Osteoblast (primary cell): ENCODE results near the gene TRIM71. TPM values are rescaled to one million over a fixed set of nuclear protein-coding genes. Genes with fewer than 3 reads are reported as not detected.
"Not testable (repeated sequence)": the region's sequence is repeated elsewhere in the genome, so short reads cannot be mapped to it uniquely, and the experiment has no call there.

Experiments
- DNase-seq: peaks from one replicate; pipeline ENCODE4 v3.0.0; 2011; ENCODE audit warnings: low spot score, mixed read lengths; ENCODE audit not compliant: insufficient read length; ENCODE audit errors: missing footprints
- H2AFZ ChIP-seq: 2 replicates; pipeline ENCODE4 v1.6.0; 2011; ENCODE audit warnings: mild to moderate bottlenecking, low read length
- H3K27ac ChIP-seq: 2 replicates; pipeline ENCODE4 v1.5.1; 2011; ENCODE audit warnings: mild to moderate bottlenecking, low read depth, low read length, moderate library complexity
- H3K27me3 ChIP-seq: 2 replicates; pipeline ENCODE4 v1.6.0; 2012; ENCODE audit warnings: mild to moderate bottlenecking, control low read depth, inconsistent platforms, low read length, moderate library complexity; ENCODE audit not compliant: insufficient read depth
- H3K36me3 ChIP-seq: 2 replicates; pipeline ENCODE4 v1.5.1; 2011; ENCODE audit warnings: mild to moderate bottlenecking, low read length, control low read depth, moderate library complexity; ENCODE audit not compliant: insufficient read depth
- H3K4me1 ChIP-seq: 2 replicates; pipeline ENCODE4 v1.5.1; 2011; ENCODE audit warnings: mild to moderate bottlenecking, low read length, control low read depth, moderate library complexity; ENCODE audit not compliant: insufficient read depth
- H3K4me2 ChIP-seq: 2 replicates; pipeline ENCODE4 v1.6.0; 2011; ENCODE audit warnings: mild to moderate bottlenecking, low read length; ENCODE audit not compliant: insufficient read depth
- H3K4me3 ChIP-seq: fragments of 200-600 bp; sonication (generic); 3 replicates; pipeline ENCODE4 v1.5.1; 2012; ENCODE audit warnings: mild to moderate bottlenecking, low read length, inconsistent platforms; ENCODE audit not compliant: insufficient read depth
- H3K79me2 ChIP-seq: 2 replicates; pipeline ENCODE4 v1.6.0; 2012; ENCODE audit warnings: mild to moderate bottlenecking, low read length, control low read depth, inconsistent platforms; ENCODE audit not compliant: insufficient read depth
- H3K9me3 ChIP-seq: 2 replicates; pipeline ENCODE4 v1.5.1; 2011; ENCODE audit warnings: low read depth, low read length, control low read depth
- H4K20me1 ChIP-seq: 2 replicates; pipeline ENCODE4 v1.6.0; 2012; ENCODE audit warnings: mild to moderate bottlenecking, low read length, control low read depth; ENCODE audit not compliant: insufficient read depth
- total RNA-seq: library from RNA; depleted of rRNA; stranded (reverse); fragments of >200 nt; gene quantifications from 2 replicates; pipeline ENCODE4 v1.2.3, GENCODE V29; 2012
- TF ChIP-seq, protein P1 (sequence below): IDR thresholded peaks from 2 replicates; pipeline ENCODE4 v1.5.1; 2011; ENCODE audit warnings: mild to moderate bottlenecking, low read depth, low read length, moderate library complexity; ENCODE audit errors: extremely low read depth

The TRIM71 gene
- total RNA-seq, 1 donor: not detected

GRCh38 chr3:32794487-32795308 is 23.1 kb upstream of the TRIM71 start:
- Histone ChIP-seq H4K20me1 (no peaks in the 10 kb centered on the region), H3K4me2 (no peak overlapping the region), H2AFZ (no peak overlapping the region), H3K4me1 (no peaks in the 10 kb centered on the region), H3K27me3 (no peaks in the 10 kb centered on the region), H3K4me3 (no peak overlapping the region), H3K36me3 (no peaks in the 10 kb centered on the region), H3K9me3 (no peaks in the 10 kb centered on the region), H3K79me2 (no peaks in the 10 kb centered on the region), H3K27ac (no peak overlapping the region)
- DNase-seq: peak; percentile 51
- TF ChIP-seq, protein P1, sequence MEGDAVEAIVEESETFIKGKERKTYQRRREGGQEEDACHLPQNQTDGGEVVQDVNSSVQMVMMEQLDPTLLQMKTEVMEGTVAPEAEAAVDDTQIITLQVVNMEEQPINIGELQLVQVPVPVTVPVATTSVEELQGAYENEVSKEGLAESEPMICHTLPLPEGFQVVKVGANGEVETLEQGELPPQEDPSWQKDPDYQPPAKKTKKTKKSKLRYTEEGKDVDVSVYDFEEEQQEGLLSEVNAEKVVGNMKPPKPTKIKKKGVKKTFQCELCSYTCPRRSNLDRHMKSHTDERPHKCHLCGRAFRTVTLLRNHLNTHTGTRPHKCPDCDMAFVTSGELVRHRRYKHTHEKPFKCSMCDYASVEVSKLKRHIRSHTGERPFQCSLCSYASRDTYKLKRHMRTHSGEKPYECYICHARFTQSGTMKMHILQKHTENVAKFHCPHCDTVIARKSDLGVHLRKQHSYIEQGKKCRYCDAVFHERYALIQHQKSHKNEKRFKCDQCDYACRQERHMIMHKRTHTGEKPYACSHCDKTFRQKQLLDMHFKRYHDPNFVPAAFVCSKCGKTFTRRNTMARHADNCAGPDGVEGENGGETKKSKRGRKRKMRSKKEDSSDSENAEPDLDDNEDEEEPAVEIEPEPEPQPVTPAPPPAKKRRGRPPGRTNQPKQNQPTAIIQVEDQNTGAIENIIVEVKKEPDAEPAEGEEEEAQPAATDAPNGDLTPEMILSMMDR: no peak

- not testable (repeated sequence) for H3K4me2 ChIP-seq, H4K20me1 ChIP-seq, H3K36me3 ChIP-seq, H2AFZ ChIP-seq, H3K9me3 ChIP-seq, H3K79me2 ChIP-seq, H3K27ac ChIP-seq, H3K4me1 ChIP-seq, DNase-seq, H3K4me3 ChIP-seq, H3K27me3 ChIP-seq
Observed at GRCh38 chr3:32796384-32796950, 21.3 kb upstream of the TRIM71 start.

GRCh38 chr3:32797776-32798175 is 20.0 kb upstream of the TRIM71 start:
- TF ChIP-seq, protein P1: no peak
- no peak overlapping the region for H3K27ac ChIP-seq
- H3K79me2 ChIP-seq: no peaks in the 10 kb centered on the region
- no peak overlapping the region for H2AFZ ChIP-seq
- peak; percentile 23 for DNase-seq
- H3K27me3 ChIP-seq: peaks cover 2% of the 10 kb centered on the region
- no peak overlapping the region for H3K4me2 ChIP-seq
- H4K20me1 ChIP-seq: no peaks in the 10 kb centered on the region
- no peaks in the 10 kb centered on the region for H3K4me1 ChIP-seq
- H3K36me3 ChIP-seq: no peaks in the 10 kb centered on the region
- no peak overlapping the region for H3K4me3 ChIP-seq
- H3K9me3 ChIP-seq: no peaks in the 10 kb centered on the region

DNA sequence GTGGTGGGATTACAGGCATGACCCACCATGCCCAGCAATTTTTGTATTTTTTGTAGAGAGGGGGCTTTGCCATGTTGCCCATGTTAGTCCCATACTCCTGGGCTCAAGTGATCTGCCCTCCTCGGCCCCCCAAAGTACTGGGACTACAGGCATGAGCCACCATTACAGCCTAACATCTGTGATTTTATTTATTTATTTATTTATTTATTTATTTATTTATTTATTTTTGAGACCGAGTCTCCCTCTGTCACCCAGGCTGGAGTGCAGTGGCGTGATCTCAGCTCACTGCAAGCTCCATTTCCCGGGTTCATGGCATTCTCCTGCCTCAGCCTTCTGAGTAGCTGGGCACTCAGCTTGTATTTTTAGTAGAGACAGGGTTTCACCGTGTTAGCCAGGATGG is 16.4 kb upstream of the TRIM71 start:
- H3K36me3 ChIP-seq, H3K27ac ChIP-seq, H3K4me2 ChIP-seq, H3K9me3 ChIP-seq, H3K27me3 ChIP-seq, DNase-seq, H3K79me2 ChIP-seq, H4K20me1 ChIP-seq, H3K4me3 ChIP-seq, H3K4me1 ChIP-seq, H2AFZ ChIP-seq: not testable (repeated sequence)

GRCh38 chr3:32813180-32813579 is 4.6 kb upstream of the TRIM71 start:
- H4K20me1 ChIP-seq: no peaks in the 10 kb centered on the region
- no peak overlapping the region for H2AFZ ChIP-seq
- no peaks in the 10 kb centered on the region for H3K79me2 ChIP-seq
- H3K9me3 ChIP-seq: no peaks in the 10 kb centered on the region
- no peak overlapping the region for H3K4me2 ChIP-seq
- no peaks in the 10 kb centered on the region for H3K4me1 ChIP-seq
- no peak overlapping the region for H3K27ac ChIP-seq
- peaks cover 40% of the 10 kb centered on the region for H3K27me3 ChIP-seq
- no peaks in the 10 kb centered on the region for H3K36me3 ChIP-seq
- H3K4me3 ChIP-seq: no peak overlapping the region
- TF ChIP-seq, protein P1: no peak
- peak; percentile 72 for DNase-seq
